HG02623 (cell line): Measurements from ENCODE around the gene SERP2.

Experiments used
- ATAC-seq: cut with Tn5 transposase; IDR thresholded peaks from one replicate; pipeline ENCODE4 v1.9.1; 2021; ENCODE audit warnings: moderate library complexity; ENCODE audit not compliant: unreplicated experiment

The SERP2 gene

DNA sequence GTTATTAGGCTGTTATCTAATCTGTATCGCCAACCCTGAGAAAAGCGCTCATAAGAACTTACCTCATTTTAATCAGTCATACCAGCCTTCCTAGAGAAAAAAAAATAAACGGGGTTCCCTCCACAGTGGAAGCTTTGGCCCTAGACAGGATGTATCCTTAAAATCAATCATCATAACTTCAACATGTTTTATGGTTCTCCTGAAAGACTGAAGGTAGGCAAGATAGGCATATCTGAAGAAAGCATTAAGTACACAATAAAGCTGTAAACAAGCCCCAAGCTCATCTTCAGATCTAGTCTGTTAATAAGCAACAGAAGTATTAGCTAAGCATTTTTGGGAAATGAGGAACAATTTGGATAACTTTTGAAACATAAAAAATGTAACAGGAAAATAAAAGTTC, 18.7 kb upstream of the SERP2 start:
- no peak for ATAC-seq

DNA sequence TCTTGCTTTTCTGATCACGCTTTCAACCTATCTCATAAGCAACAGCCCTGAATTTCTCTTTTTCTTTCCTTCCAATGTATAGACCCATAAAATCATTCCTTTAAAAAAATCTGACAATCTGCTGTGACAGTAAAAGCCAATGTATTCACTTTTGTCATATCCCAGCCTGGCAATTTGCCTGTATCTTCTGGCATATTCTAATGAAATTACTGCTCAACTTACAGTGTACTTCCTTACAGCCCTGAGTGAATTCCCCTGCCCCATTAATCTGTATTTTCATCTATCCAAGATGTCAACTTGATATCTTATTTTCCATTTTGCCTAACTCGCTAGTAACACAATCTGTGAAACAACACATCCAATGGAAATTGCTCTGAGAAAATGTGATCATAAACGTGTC, 18.0 kb upstream of the SERP2 start:
- ATAC-seq: no peak

DNA sequence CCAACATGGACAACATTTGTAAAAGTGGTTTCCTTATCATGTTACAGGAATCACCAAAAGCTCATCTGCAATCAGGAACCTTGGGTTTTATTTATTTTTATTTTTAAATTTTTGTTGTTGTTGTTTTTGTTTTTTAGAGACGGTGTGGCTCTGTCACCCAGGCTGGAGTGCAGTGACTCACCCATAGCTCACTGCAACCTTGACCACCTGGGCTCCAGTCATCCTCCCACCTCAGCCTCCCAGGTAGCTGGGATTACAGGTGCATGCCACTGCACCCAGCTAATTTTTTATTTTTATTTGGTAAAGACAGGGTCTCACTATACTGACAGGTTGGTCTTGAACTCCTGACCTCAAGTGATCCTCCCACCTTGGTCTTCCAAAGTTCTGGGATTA, 13.6 kb upstream of the SERP2 start:
- no peak for ATAC-seq

DNA sequence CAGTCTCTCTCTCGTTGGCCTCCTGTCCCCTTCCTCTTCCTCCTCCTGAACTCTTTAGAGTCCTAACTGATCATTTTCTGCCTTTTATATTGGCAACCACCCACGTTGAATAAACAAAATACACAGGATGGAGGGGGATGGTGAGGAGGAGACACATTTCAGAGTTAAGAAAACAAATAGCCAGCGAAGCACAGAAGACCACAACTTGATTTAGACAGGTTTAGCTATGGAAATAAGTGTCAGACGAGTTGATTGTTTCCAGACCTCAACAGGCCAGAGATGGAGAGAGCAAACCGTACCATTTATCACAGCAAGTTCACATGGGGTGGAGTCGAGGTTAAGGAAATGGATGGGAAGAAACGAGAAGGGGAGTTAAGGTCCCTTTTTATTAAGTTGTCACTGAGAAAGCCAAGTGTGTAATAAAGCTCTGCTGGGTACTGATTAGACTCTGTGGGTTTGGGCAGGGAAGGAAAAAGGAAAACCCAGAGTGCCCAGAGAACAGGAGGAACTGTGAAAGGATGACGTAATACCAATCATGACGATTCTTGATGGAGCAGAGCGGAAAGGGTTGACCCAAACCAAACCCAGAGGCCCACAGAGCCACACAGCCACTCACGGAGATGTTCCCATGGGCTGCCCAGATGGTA, 11.1 kb upstream of the SERP2 start:
- ATAC-seq: no peak

DNA sequence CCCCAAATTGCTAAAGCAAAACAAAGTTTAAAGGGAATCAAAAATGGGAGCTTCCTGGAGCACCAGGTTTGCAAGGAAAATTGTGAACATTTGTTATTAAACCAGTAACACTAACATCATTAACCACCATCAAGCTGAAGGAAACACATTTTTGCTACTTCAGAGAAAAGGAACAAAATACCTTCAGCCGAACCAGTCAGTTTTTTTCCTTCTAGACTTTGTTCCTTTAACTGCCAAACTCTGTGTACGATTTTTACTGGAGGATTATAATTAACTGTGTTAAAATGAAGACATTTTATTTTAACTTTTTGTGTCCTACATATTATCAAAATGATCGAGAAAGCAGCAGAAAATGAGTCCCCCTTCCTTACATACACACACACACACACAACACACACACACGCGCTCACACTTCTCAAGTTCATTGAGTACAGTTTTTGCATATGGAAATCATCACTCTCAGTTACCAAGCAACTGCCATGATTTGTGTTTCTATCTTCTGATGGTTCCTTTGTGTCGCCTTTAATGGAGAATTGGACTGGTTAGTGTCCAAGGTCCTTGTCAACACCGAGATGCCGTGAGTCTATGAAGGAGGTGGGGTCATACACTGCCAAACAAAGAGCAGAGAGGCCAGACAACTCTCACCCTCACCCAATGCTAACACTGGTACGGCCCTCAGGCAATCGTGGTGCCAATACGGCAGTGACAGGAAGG, 9.8 kb upstream of the SERP2 start:
- no peak for ATAC-seq

DNA sequence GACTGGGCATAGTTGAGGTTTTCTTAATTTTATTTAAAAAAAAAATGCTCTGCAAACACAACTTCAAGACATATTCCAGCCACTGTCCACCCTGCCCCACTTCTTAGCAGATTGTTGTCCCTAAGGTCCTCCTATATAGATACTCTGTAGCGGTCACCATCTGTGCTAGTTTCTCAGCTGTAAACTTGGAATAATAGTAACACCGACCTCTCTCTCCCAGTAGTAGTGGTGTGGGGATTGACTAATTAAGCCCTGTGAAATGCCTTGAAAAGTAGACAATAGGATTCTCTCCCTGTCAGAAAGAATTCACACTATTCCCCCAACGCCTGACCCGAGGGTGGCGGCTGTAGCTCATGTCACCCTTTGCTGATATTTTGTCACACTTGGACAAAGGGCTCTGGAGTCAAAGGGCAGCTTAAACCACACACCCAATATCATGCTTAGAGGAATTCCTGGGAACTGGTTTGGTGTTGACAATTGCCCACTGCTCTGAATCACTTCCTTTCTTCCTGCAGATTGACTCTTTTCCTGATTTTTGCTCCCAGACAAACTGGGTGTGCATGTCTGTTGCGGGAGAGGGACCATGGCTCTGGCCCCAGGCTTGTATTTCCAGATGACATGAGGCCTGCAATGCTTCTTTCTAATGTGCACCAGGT, 9.2 kb upstream of the SERP2 start:
- ATAC-seq: no peak

DNA sequence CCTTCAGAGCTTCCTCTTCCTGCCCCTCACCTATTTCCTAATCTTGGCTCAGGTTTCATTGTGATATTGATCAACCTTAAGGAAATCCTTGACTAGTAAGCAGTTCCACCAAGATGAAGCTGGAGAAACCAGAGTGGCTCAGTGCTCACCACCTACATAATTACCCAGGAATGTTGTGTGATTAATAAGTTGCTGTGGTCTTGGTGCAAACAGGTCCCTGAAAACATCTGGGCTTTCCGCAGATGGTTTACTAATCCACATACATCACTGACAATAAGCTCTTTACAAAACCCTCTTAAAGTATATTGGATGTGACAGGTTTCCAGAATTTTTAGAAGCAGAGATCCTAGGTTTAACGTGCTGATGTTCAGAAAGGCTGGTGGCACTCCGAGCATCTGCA, 8.6 kb upstream of the SERP2 start:
- ATAC-seq: no peak

DNA sequence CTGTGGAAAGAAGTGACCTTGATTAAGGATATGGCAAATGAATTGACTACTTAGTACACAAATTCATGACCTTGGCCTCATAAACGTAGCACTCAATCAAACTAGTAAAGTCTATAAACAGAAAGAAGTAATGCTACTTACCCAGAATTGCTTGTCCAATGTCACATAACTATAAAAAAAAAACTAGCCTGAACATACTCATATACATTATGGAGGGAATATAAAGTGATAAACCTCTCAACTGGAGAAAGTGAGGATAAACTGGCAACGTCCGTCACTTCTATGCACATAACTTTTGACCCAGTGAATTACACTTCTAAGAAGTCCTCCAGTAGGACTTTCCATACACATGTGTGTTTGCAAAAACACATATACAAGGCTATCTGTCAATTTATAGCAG, 7.7 kb upstream of the SERP2 start:
- ATAC-seq: no peak

DNA sequence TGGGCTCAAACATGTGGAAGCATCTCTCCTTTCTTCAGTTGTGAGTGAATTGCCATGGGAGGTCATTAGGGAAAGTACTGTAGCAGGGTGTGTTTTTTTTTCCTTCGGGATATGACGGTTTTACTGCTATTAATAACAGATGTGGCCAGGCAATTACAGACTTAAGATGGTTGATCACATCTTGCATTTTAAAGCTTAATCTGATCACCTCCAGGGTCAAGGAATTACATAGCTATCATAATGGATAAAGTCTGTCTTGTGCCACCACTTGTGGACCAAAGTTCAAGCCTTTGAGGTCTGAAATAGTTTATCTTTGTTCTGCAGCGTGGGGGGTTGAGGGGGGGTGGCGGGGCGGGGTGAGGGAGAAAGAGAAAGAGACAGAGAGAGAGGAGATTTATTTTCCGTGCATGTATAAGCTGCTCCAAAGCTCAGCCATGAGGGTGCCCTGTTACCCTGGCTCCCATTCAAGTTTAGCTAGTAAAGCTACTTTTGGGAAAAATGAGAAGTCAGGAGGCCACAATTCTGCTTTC, 5.5 kb upstream of the SERP2 start:
- no peak for ATAC-seq

DNA sequence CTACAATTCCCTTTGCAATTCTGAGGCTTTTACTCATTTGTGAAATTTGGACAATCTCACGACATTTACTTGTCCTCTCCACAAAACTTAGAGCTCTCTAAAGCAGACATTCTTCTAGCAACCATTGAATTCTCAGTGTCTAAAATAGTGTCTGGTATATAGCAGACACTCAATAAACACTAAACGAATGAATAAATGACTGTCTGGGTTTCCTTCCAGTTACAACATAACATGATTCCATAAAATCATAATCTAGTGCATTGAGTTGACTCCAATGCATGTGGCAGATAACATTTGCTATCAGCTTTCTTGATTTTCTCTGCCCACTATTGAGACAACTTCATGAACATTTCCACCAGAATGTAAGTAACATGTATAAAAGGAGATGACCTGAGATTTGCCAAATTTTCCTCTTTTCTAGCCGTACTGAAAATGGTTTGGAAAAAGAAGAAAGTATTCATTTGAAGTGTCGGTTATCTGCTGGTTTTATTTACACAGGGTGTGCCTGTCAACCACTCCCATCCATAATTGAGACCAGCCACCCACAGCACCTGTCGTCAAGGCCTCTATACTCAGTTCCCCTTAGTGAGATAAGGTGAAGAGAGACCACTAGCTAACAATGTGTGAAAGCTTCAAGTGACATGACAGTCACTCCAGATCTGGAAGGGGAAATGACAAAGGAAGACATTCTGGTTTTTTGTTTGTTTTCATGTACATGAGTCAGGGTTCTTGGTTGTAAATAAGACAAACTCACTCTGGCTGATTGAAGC, 4.8 kb upstream of the SERP2 start:
- ATAC-seq: no peak

DNA sequence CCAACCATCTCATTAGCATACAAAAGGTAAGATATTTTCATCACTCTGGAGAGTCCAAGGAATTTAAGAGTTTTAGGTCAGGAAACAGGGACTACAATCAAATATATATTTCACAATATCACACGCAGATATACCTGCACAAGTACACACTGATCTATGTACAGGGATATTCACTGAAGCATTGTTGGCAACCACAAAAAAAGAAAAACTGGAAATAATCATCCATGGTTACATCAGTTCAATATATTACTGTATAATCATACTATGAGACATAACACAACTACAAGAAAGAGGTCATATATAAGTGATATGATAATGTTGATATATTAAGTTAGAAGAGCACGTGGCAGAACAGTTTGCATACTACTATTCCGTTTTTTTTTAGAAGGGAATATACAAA, 2.2 kb upstream of the SERP2 start:
- ATAC-seq: no peak

DNA sequence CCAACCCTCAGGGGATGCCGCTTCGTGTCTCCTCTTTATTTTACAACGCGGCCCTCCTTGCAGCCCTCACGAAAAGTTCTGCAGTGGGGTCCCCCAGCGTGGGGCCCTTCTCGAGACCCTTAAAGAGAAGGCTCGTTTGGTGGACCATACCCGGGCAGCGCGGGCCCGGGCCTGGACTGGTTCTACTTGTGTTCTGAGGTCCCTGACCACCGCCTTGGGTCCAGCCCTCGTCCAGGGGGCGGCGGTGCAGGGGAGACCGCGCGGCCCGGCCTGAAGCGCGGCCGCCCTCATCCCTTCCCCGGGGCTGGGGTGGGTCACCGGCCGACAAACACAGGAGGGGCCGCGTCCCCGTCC, 400 bp upstream of the SERP2 start:
- ATAC-seq: no peak

DNA sequence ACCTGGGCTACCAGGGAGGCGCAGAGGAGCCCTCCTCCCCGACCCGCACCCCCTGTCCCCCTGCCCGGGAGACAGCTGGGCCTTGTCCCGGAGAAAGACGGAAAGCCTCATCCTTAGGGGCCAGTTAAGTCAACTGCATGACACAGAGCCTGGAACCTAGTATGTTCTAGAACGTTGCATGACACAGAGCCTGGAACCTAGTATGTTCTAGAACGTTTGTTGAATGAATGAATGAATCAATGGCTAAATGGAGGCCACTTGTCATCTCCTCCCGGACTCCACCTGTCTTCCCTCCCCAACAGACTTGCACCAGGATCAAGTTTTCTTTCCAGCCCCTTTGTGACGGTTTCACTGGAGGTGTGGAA, 706 bp downstream of the SERP2 start:
- no peak for ATAC-seq

DNA sequence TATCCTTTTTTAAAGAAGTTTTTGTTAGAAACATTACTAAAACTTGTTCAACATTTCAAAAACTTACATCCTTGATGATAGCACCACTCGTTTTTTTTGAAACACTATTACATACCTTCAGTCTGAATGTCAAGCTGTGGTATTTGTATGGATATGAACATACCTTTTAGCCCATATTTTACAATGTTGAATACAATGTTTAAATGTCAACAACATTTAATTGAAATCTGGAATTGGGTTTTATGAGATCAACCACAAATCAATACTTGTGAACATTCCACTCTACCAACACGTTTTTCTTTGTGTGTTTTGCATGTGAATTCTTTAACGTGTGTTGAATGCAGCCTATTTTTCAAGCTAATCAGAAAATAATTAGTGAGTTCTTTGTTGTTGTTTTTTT, 4.7 kb downstream of the SERP2 start:
- no peak for ATAC-seq

DNA sequence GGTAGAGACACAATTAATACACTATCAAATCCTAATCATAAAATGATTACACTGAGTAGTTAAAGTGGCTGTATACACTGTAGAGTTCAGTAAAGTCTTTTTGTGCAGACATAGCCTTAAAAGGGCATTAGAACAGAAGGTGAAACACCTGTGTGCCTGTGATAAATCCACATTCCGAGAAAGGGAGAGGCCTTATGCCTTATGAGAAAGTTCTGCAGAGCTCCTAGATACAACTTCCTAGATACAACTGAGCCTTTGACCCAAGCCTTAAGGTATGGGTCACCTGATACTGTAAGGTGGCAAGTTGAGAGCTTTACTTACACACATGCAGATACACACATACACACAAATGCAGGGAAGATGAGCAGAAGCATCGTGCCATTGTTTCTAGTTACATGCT, 6.3 kb downstream of the SERP2 start:
- no peak for ATAC-seq

DNA sequence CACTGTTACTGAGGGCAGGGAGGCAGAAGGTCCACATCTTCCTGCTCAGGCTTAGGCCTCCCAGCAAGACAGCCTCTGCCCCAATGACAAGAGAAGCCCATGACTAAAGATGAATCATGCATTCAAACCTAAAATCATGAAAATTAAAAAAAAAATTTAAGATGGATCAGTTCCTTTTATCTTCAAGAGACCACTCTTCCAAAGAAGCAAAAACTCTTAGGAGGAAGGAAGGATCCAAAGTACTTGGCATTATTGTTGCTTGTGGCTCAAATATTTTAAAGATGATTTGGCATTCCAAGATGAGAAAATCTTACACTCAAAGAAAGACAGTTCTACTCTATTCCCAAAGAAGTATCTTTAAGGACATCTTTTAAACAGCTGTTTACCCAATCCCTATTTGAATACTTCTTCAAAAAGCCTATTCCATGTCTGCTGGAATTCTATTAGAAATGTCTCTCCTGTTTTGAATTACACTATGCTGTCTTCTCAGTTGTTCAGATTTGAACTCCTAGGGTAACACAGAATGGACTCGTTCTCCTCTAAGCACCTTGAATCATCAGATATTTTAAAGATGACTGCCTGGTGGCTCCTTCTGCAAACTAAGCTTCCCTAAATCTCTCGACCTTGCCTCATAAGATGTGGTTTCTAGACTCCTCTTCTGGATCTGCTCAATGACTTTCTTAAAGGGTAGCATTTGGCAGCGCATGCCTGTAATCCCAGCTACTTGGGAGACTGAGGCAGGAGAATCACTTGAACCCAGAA, 7.0 kb downstream of the SERP2 start:
- ATAC-seq: no peak

DNA sequence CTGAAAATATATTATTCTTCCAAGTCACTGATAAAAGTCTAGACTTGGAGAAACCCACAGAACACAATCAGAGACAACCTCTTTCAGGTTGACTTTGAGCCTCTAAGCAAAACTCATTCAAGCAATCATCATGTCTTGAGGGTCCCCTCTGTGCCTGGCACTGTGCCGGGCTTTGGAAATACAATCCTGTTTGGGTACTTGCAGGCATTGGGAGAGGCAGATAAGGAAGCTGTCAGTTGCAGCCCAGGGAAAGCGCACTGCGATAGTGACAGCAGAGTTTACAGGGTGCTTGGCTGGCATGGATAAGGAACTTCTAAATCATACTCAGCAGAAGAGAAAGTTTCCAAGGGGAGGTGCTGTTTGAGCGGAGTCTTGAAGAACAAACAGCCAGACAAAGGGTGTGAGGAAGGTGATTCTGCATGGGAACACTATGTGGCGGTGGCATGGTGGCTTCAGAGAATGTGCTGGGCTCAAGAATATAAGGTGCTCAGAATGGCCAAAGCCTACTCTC, 9.1 kb downstream of the SERP2 start:
- no peak for ATAC-seq

DNA sequence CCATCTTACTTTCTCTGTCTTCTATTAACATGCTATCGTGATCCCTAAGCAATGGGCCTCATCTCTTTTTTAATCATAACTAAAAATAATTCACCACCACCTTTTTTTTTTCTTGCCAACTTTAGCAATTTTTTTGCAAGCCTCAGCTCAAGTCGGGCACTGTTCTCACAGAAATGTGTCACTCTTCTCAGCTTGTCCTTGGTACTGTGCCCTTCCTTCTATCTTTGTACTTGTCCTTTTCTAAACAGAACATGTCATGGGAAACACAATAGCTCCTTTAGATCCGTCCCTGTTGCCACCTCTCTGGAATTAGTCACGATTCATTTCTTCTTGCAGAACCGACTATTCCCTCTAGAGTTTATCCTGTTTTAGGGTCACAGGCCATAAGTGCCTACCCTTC, 10.3 kb downstream of the SERP2 start:
- no peak for ATAC-seq

DNA sequence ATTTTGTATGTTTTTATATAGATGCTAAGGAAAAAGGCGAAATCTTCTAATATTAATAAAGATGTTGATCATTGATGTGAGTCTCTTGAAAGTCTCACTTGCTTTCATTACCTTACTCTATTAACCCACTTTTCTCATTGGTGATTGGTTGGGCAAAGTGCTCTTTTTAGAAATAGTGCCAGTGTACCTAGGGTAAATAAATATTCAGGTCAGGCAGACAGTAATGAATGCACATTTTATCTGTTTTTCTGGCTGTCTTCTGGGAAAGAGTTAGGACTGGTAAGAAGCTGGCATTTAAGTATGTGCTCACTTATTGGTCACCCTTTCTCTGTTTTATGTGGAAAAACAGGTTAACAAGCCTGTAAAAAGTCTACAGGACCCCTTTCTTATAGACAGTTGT, 11.2 kb downstream of the SERP2 start:
- no peak for ATAC-seq

DNA sequence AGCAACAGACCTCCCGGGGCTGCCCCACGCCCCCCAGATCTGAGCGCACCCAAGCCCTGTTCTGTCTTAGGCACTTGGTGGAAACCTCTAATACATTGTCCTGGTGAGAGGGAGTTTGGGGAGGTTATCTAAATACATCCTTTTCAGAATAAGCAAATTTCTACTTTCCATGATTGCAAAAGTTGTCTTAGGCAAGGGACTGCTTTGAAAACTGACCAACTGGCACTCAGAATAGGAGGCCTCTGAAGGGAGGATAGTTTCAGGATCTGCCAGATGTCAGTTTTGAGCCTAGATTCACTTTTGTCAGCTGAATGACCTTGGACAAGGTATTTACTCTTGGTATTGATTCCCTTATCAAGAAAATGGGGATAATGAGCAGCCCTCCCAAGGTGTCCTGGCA, 11.8 kb downstream of the SERP2 start:
- ATAC-seq: no peak

DNA sequence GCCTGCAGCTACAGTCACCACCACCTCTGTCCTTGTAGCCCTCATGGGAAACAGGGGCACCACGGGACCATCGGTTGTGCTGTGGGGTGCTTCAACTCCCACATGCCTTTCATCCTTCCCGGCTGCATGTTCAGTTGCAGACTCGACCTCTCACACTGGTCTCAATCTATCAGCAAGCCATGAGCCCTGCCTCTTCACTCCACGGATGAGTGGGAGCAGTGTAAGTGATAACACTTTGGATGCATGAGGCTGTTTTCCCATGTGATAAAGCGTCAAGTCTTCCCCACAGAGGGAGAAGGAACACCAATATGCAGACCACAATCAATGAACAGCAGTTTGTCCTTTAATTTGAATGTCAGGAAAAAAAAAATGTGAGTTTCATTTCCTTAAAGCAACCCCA, 12.2 kb downstream of the SERP2 start:
- ATAC-seq: no peak
